ENCODE results near the gene CYP27C1.

GRCh38 chr2:127216095-127216494 lies 4.0 kb downstream of the CYP27C1 start:
- TF ChIP-seq EP300 (IDR thresholded peaks at IDR 0.05) (no peak), CTCF (IDR thresholded peaks at IDR 0.05) (no peak), POLR2AphosphoS5 (IDR thresholded peaks at IDR 0.05) (no peak), POLR2A (IDR thresholded peaks at IDR 0.05) (no peak)
